K562 (cell line): ENCODE results near the gene PRKAG2. TPM values are rescaled to one million over a fixed set of nuclear protein-coding genes. Genes with fewer than 3 reads are reported as not detected.
A peak's percentile ranks its signal among the peaks of the same experiment; 100 is the strongest.

ENCODE experiments used
- ATAC-seq: fragments of 200-7000 bp; cut with Tn5 transposase; 3 replicates; pipeline ENCODE4 v1.9.1; 2020; ENCODE audit warnings: moderate library complexity
- BruUV-seq: library from RNA; stranded (reverse); fragments of 400-500 nt; replicated peaks from 2 replicates; lab custom pipeline; 2021; lab: Mats Ljungman, UMichigan
- CTCF ChIA-PET: fragments of 300-600 bp; formaldehyde crosslinking; extraction: SDS; loops from one replicate; lab custom pipeline; 2021; ENCODE audit warnings: low intra/inter-chr PET ratio; lab: Yijun Ruan, JAX
- POLR2A ChIA-PET: fragments of 300-600, 350-650 bp; sonication (Branson Sonifier 250); formaldehyde crosslinking; extraction: SDS; loops from one replicate; lab custom pipeline; 2021; ENCODE audit warnings: antibody characterized with exemption, inconsistent platforms; lab: Yijun Ruan, JAX
- DNase-seq, 4 experiments: peaks; one replicate each; pipeline versions ENCODE4 v3.0.0 to v3.0.0-alpha.2; 2011 to 2018; ENCODE audit warnings: low spot score in 3 of 4, mixed read lengths in 3 of 4; ENCODE audit errors: extremely low read depth in 1 of 4
- FAIRE-seq: peaks from 2 replicates; lab custom pipeline; 2011; peaks lifted over from hg19 to GRCh38; lab: Jason Lieb, UNC
- H2AFZ ChIP-seq: 2 replicates; pipeline ENCODE4 v1.6.0; 2011; ENCODE audit warnings: low read depth, low read length, control low read depth, inconsistent platforms
- H3K27ac ChIP-seq: fragments of 200-600 bp; 3 replicates; pipeline ENCODE4 v1.8.0; 2011; ENCODE audit warnings: low read depth, mild to moderate bottlenecking, control low read depth, inconsistent platforms, low read length, moderate library complexity, mixed read lengths; ENCODE audit errors: extremely low read depth
- H3K27me3 ChIP-seq, 2 experiments: fragments of 300-600 bp in 1 of 2; 2 replicates in 1 of 2; 3 replicates in 1 of 2; pipeline versions ENCODE4 v1.6.0 to v1.8.0; 2011; ENCODE audit warnings: inconsistent platforms in 2 of 2, low read length in 2 of 2, mild to moderate bottlenecking in 1 of 2, mixed read lengths in 1 of 2, moderate library complexity in 1 of 2; ENCODE audit not compliant: control insufficient read depth in 2 of 2, insufficient read depth in 2 of 2
- H3K36me3 ChIP-seq: fragments of 300-600 bp; 3 replicates; pipeline ENCODE4 v1.8.0; 2011; ENCODE audit warnings: mild to moderate bottlenecking, low read length, inconsistent platforms; ENCODE audit not compliant: control insufficient read depth, insufficient read depth
- H3K4me1 ChIP-seq, 2 experiments: fragments of 200-600 bp in 1 of 2; replicated peaks in 1 of 2; 2 replicates in 1 of 2; 3 replicates in 1 of 2; pipeline versions ENCODE4 v1.5.1 to v1.8.0; 2011; ENCODE audit warnings: inconsistent platforms in 2 of 2, low read length in 2 of 2, mild to moderate bottlenecking in 1 of 2, mixed read lengths in 1 of 2, moderate library complexity in 1 of 2; ENCODE audit not compliant: control insufficient read depth in 2 of 2, insufficient read depth in 2 of 2
- H3K4me2 ChIP-seq: 2 replicates; pipeline ENCODE4 v1.6.1; 2011; ENCODE audit warnings: low read length, control low read depth, inconsistent platforms, mixed read lengths; ENCODE audit not compliant: insufficient read depth
- H3K4me3 ChIP-seq: fragments of 200-600 bp; sonication (generic), shearing (Covaris generic); 2 replicates; pipeline ENCODE4 v1.5.1; 2016; ENCODE audit warnings: control low read depth, inconsistent platforms
- H3K79me2 ChIP-seq: fragments of 200-600 bp; 3 replicates; pipeline ENCODE4 v1.8.0; 2011; ENCODE audit warnings: low read length, inconsistent platforms; ENCODE audit not compliant: control insufficient read depth, insufficient read depth
- H3K9ac ChIP-seq, 2 experiments: 2 replicates each; pipeline versions ENCODE4 v1.6.0 to v1.6.1; 2011; ENCODE audit warnings: low read depth in 2 of 2, low read length in 2 of 2, control low read depth in 1 of 2, inconsistent platforms in 1 of 2, mild to moderate bottlenecking in 1 of 2, mixed read lengths in 1 of 2; ENCODE audit not compliant: insufficient read depth in 1 of 2
- H3K9me1 ChIP-seq: one replicate; pipeline ENCODE4 v1.6.0; 2011; ENCODE audit warnings: inconsistent platforms, mild to moderate bottlenecking, low read length, moderate library complexity; ENCODE audit not compliant: control insufficient read depth, insufficient read depth
- H3K9me3 ChIP-seq: replicated peaks from 2 replicates; pipeline ENCODE4 v1.5.1; 2011; ENCODE audit warnings: low read depth, low read length, inconsistent platforms; ENCODE audit not compliant: control insufficient read depth, insufficient read depth
- H4K20me1 ChIP-seq: replicated peaks from 2 replicates; pipeline ENCODE4 v1.6.1; 2011; ENCODE audit warnings: low read length, inconsistent platforms, mixed read lengths; ENCODE audit not compliant: control insufficient read depth, insufficient read depth
- ADNP ChIP-seq: fragments of 200-800 bp; sonication (Bioruptor generic); IDR thresholded peaks from 2 replicates; pipeline ENCODE4 v1.6.1; 2016; ENCODE audit warnings: missing genetic modification characterization, missing compliant biosample characterization
- CBX1 ChIP-seq: sonication (generic); IDR thresholded peaks from 2 replicates; pipeline ENCODE4 v1.6.1; 2016; ENCODE audit warnings: antibody characterized with exemption, low read depth, mild to moderate bottlenecking
- EGR1 ChIP-seq: fragments of 450-650 bp; conservative IDR thresholded peaks from 2 replicates; pipeline ENCODE4 v1.6.1; 2017; ENCODE audit warnings: mild to moderate bottlenecking
- HOXB6 ChIP-seq: fragments of 250-450 bp; sonication (Bioruptor Pico); IDR thresholded peaks from 2 replicates; pipeline ENCODE4 v1.5.1; 2022; ENCODE audit warnings: mild to moderate bottlenecking, borderline replicate concordance
- KAT7 ChIP-seq: sonication (generic); formaldehyde crosslinking; IDR thresholded peaks from 2 replicates; pipeline ENCODE4 v1.8.0; 2022; ENCODE audit warnings: missing genetic modification reagents, mild to moderate bottlenecking, borderline replicate concordance
- STAT6 ChIP-seq: sonication (generic); formaldehyde crosslinking; IDR thresholded peaks from 2 replicates; pipeline ENCODE4 v1.8.1; 2023; ENCODE audit warnings: mild to moderate bottlenecking, missing genetic modification reagents
- TARDBP ChIP-seq: fragments of 450-650 bp; IDR thresholded peaks from 2 replicates; pipeline ENCODE4 v1.6.1; 2016
- THRB ChIP-seq: fragments of 450-650 bp; formaldehyde crosslinking; conservative IDR thresholded peaks from 2 replicates; pipeline ENCODE4 v1.4.0; 2022; ENCODE audit warnings: mild to moderate bottlenecking, missing genetic modification characterization
- ZKSCAN3 ChIP-seq: fragments of 250-450 bp; sonication (Bioruptor Pico); IDR thresholded peaks from 2 replicates; pipeline ENCODE4 v1.4.0; 2020
- ZNF696 ChIP-seq: fragments of 250-450 bp; sonication (Bioruptor Pico); conservative IDR thresholded peaks from 2 replicates; pipeline ENCODE4 v1.4.0; 2020; ENCODE audit warnings: mild to moderate bottlenecking, moderate library complexity
- WGBS: fragments of 100-300 bp; shearing (Covaris generic); methylation state at CpG from one replicate; pipeline ENCODE4 v1.1.6; 2016; ENCODE audit warnings: low coverage, mixed read lengths; ENCODE audit not compliant: insufficient coverage; ENCODE audit errors: missing lambda C conversion rate; 5-methylcytosine and 5-hydroxymethylcytosine counted together
- in situ Hi-C: fragments of 300-500 bp; cut with MboI; formaldehyde crosslinking; loops from 4 replicates; pipeline ENCODE4 v1.15.0; 2018; ENCODE audit warnings: inconsistent platforms, mixed read lengths
- intact Hi-C: fragments of 100-400 bp; cut with micrococcal nuclease; formaldehyde crosslinking; loops from 2 replicates; pipeline ENCODE4 v1.14.2; 2022
- polyA plus RNA-seq, 8 experiments: library from polyadenylated mRNA; depleted of rRNA in 4 of 8; stranded (reverse) in 5 of 8; unstranded in 3 of 8; fragments of >200 nt; fragmentation: Nextera tagmentation in 2 of 8; fragmentation: Illumina TruSeq in 1 of 8; extraction: Ambion mirVana in 2 of 8; extraction: Trizol in 1 of 8; gene quantifications; 2 replicates each; pipeline versions ENCODE4 v1.2.1 to v1.2.3, GENCODE V29; 2011 to 2014; ENCODE audit warnings: inconsistent platforms in 1 of 8, missing spikeins in 1 of 8
- total RNA-seq, 7 experiments: library from RNA; depleted of rRNA in 6 of 7; stranded (reverse); fragments of >200 nt in 6 of 7; fragmentation: Illumina TruSeq in 2 of 7; extraction: Trizol in 2 of 7; gene quantifications; 2 replicates each; pipeline versions ENCODE4 v1.2.1 to v1.2.3, GENCODE V29; 2011 to 2021; ENCODE audit warnings: low replicate concordance in 1 of 7
- TF ChIP-seq, protein P1 (sequence below), 2 experiments: fragments of 450-650 bp in 1 of 2; IDR thresholded peaks; 2 replicates each; pipeline ENCODE4 v1.6.1; 2011 to 2017; ENCODE audit warnings: low read depth in 2 of 2, antibody characterized with exemption in 1 of 2, borderline replicate concordance in 1 of 2, low read length in 1 of 2, mild to moderate bottlenecking in 1 of 2, mixed read lengths in 1 of 2; ENCODE audit not compliant: control insufficient read depth in 1 of 2
- TF ChIP-seq, protein P2 (sequence below): fragments of 250-450 bp; sonication (Bioruptor Pico); IDR thresholded peaks from 2 replicates; pipeline ENCODE4 v1.9.0; 2021; ENCODE audit warnings: mild to moderate bottlenecking

The PRKAG2 gene
- total and polyA plus RNA-seq, 9 of the 15 experiments (the other 6 are each of a cell fraction or from before 2014, with no cell fraction given) = 0.99 to 5.6 (median 3.3) TPM

DNA sequence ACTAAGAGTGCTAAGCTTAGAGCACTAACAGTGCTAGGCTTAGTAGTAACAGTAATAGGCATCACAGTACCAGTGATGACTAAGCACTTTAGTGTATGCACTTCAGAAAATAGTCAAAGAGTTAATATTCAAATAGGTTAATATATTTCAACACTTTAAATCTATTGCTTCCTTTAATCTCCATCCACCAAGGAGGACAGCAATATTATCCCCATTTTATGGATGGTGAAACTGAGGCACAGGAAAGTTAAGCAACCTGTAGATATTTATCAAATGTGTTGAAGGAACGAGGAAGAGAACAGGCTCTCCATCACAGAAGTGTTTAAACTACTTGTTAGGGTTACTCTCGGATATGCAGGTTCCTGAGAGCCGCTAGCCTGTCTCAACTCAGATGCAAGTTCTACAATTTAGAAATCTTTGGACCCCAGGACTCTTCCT is 165.5 kb downstream of the PRKAG2 start:
- H4K20me1 ChIP-seq = no peaks in the 10 kb centered on the region
- no peak overlapping the region for H3K4me3 ChIP-seq
- FAIRE-seq = no peak
- peaks cover 9% of the 10 kb centered on the region for H3K9me3 ChIP-seq
- no peak overlapping the region for H3K4me2 ChIP-seq
- intact Hi-C loops = no loop called here
- BruUV-seq = no TSS peak
- H3K9me1 ChIP-seq = no peaks in the 10 kb centered on the region
- in situ Hi-C loops = no loop called here
- H3K27ac ChIP-seq = no peak overlapping the region
- no peaks in the 10 kb centered on the region for H3K79me2 ChIP-seq
- no peak overlapping the region for H3K9ac ChIP-seq
- no peak for ATAC-seq
- DNase-seq = no peak
- WGBS = 14% methylated on average over 3 of the region's 3 CpGs
- ChIA-PET CTCF (no interaction called here), POLR2A (no interaction called here)
- no peaks in the 10 kb centered on the region for H3K36me3 ChIP-seq
- H3K27me3 ChIP-seq = peaks cover 45 to 85% of the 10 kb centered on the region in 2 experiments
- H3K4me1 ChIP-seq = peaks cover 0 to 4% of the 10 kb centered on the region in 2 experiments; a peak in 1 of 5 replicates
- no peak overlapping the region for H2AFZ ChIP-seq
- peak; percentile 54; the same call in 1 of the 2 replicates for TF ChIP-seq ADNP
- TF ChIP-seq STAT6 (CRISPR knock-in tag) = no peak
- TF ChIP-seq CBX1 = no peak
- no peak for TF ChIP-seq EGR1
- TF ChIP-seq, protein P1, sequence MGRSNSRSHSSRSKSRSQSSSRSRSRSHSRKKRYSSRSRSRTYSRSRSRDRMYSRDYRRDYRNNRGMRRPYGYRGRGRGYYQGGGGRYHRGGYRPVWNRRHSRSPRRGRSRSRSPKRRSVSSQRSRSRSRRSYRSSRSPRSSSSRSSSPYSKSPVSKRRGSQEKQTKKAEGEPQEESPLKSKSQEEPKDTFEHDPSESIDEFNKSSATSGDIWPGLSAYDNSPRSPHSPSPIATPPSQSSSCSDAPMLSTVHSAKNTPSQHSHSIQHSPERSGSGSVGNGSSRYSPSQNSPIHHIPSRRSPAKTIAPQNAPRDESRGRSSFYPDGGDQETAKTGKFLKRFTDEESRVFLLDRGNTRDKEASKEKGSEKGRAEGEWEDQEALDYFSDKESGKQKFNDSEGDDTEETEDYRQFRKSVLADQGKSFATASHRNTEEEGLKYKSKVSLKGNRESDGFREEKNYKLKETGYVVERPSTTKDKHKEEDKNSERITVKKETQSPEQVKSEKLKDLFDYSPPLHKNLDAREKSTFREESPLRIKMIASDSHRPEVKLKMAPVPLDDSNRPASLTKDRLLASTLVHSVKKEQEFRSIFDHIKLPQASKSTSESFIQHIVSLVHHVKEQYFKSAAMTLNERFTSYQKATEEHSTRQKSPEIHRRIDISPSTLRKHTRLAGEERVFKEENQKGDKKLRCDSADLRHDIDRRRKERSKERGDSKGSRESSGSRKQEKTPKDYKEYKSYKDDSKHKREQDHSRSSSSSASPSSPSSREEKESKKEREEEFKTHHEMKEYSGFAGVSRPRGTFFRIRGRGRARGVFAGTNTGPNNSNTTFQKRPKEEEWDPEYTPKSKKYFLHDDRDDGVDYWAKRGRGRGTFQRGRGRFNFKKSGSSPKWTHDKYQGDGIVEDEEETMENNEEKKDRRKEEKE (IDR thresholded peaks at IDR 0.05; ENCODE audit: borderline replicate concordance in 1 of 2, control insufficient read depth in 1 of 2, low read depth in 2 of 2, low read length in 1 of 2) = no peak
- no peak for TF ChIP-seq KAT7
- no peak for TF ChIP-seq TARDBP
- no peak for TF ChIP-seq ZNF696
- no peak for TF ChIP-seq THRB (CRISPR knock-in tag)
- TF ChIP-seq HOXB6 (CRISPR knock-in tag) = no peak
- TF ChIP-seq, protein P2, sequence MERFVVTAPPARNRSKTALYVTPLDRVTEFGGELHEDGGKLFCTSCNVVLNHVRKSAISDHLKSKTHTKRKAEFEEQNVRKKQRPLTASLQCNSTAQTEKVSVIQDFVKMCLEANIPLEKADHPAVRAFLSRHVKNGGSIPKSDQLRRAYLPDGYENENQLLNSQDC (CRISPR knock-in tag) = no peak
- no peak for TF ChIP-seq ZKSCAN3 (CRISPR knock-in tag)
